Hematopoietic multipotent progenitor cell treated with erythropoietin and hydrocortisone succinate and interleukin-3 and kit ligand, for 17 days (in vitro differentiated cells): Measurements from ENCODE around the gene CD74.

Source experiments
- DNase-seq: peaks from one replicate; pipeline ENCODE4 v3.0.0-alpha.2; 2015; ENCODE audit warnings: low spot score

CD74 gene

DNA sequence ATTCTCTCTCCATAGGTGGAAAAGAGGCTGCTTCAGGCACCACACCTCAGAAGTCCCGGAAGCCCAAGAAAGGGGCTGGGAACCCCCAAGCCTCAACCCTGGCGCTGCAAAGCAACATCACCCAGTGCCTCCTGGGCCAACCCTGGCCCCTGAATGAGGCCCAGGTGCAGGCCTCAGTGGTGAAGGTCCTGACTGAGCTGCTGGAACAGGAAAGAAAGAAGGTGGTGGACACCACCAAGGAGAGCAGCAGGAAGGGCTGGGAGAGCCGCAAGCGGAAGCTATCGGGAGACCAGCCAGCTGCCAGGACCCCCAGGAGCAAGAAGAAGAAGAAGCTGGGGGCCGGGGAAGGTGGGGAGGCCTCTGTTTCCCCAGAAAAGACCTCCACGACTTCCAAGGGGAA, 16.4 kb downstream of the CD74 start:
- DNase-seq = no peak

DNA sequence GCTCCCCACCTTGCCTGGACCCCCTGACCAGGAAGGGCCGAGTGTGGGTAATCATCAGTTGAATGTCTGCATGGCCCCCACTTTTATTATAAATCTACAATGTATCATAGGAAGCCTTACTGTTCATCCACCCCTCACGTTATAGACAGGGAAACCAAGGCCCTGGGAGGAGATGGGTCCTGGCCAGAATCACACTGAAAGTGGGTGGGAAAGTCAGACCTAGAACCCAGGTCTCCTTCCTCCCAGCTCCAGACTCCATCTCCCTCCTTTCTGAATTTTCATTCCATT, 17.1 kb downstream of the CD74 start:
- DNase-seq = no peak

DNA sequence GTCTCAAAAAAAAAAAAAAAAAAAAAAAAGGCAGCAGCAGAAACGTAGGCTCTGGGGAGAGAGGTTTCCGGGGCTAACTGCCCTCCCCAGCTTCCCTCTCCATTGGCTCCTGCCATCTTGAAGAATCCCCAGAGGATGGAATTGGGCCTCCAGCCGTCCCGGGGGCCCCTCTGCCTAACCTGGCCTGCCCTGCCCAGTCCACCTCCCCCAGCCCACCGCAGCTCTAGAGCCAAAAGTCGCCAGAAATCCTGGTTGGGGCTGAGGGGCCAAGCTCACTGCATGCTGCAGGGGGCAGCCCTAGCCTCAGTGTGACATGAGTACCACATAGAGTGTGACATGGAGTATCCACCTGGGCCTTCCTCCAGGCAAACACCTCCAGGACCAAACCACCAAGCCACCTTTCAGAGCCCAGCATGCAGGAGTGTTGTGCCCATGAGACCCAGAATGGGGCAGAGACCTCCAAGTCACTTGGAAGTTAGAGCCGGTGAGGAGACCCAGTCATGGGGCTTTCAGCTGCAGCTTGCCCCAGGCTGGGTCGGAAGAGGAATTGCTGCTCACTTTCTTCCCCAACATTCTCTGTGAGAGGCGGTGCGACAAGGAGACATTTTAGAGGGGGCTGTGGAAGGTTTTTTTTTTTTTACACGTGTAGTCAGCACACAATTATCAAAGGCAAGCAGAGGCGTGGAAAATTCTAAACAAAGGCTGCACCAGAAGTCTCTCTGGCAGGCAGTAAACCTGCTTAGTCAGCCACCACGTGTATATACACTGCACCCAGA, 17.6 kb downstream of the CD74 start:
- DNase-seq = no peak

DNA sequence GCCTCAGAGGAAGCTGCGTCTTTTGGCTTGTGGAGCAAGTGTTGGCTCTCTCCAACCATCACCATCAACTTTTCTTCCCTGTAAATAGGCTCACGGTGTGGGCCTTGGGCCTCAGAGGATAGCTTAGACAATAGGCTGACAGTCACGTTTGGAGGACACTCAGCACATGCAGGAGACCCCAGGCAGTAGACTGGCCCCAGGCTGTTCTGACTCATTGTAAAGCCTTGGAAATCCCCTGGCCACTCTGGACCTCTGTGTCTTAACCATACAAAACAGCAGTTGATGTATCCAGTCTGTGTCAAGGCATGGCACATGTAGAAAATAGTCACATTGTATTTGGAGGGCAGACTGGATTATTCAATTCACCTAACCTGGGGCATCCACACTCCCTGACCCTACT, 18.6 kb downstream of the CD74 start:
- no peak for DNase-seq

DNA sequence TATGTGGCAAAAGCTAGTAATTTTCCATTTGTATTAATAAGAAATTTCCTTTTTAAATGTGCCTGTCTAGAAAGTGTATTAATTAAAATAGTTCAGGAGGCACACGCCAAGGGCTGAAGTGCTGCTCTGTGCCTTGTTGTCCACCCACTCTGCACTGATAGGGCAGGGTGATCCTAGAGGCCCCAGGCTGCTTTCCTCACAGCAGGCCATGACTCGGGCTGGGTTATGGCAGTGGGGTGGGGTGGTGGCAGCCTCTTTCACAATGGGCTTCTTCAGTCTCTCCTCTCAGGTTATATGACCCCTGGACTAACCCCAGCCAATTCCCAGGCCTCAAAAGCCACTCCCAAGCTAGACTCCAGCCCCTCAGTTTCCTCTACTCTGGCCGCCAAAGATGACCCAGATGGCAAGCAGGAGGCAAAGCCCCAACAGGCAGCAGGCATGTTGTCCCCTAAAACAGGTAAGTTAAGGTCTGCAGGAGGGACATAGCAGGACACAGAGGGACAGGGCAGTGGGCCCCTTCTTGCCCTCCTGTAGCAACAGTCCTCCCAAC, 19.5 kb downstream of the CD74 start:
- DNase-seq = no peak

DNA sequence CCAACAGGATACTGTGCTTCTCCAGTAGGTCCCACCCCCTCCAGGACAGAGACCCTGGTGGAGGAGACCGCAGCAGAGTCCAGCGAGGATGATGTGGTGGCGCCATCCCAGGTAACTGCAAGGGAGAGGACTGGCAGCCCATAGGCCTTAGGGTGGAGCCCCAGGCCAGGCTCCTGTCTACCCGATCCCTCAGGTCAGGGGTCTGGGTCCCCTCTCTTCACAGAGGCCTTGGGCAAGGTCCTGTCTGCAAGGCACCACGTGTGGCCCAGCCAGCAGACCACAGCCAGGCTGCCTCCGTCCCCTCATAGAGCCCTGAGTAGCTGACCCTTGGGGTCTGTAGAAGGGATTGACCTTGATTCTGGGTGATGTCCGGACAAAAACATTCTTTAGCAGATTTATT, 20.0 kb downstream of the CD74 start:
- no peak for DNase-seq

DNA sequence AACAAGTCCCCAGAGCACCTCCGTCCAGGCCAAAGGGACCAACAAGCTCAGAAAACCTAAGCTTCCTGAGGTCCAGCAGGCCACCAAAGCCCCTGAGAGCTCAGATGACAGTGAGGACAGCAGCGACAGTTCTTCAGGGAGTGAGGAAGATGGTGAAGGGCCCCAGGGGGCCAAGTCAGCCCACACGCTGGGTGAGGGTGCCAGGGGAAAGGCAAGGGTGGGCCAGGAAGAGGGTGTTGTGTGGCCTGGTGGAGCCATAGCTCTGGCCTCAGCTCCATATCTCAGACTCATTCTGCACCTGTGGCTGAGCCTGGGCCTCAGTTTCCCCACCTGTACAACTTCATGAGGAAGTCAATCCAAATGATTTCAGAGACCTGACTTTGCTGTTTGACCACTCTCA, 20.7 kb downstream of the CD74 start:
- no peak for DNase-seq

DNA sequence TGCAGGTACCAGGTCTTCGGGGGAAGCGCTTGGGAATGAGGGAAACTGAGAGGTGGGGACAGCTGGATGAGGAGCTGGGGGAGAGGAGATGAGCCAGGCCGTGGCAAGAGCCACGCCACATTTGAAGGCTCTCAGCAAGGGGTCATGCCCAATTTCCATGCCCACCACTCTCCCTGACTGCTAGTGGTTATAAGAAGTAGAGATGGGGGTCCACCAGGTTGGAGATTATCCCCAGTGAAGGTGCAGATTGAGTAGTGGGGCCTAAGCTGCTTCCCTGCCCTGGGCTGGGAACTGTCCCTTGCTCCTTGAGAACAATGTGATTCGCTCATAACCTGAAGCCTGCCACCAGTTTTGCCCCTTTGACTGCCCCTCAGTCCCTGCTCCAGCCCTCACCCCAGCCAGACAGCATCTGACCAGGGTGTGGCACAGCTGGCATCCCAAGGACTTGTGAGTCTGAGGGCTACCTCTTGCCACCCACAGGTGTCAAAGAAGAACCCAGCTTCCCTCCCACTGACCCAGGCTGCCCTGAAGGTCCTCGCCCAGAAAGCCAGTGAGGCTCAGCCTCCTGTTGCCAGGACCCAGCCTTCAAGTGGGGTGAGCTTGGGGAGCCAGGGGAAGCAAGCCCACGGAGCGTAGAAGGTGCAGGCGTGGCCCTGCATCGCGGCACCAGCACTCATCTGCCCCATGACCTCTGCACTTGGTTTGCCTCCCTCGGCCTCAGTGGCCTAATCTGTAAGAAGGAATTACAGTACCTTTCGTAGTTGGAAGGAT, 21.5 kb downstream of the CD74 start:
- no peak for DNase-seq

DNA sequence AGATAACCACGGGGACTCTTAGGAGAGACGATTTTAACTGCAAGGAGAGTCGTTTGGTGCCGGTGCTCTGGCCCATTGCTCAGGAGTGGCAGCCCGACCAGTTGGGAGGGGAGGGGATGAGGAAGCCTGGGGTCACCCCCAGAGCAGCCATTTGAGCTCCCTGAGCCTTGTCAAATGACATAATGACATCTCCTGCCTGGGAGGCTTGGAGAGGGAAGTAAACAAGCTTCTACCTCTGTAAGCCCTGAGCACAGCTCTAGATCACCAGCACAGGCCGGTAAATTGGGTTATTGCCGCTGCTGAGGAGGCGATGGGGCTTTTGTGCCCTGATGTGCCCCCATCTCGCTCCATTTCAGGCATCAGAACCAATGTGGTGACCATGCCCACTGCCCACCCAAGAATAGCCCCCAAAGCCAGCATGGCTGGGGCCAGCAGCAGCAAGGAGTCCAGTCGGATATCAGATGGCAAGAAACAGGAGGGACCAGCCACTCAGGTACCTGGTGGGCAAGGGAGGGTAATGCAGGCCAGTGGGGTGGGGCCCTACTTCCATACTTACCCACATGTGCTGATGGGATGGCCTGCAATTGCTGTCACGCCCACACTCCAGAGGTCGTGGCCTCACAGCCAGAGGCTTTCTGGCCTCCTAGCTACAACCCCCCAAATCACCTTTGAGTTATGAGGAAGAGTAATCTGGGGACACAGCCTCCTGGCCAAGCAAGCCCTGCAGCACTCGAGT, 23.0 kb downstream of the CD74 start:
- DNase-seq = no peak

DNA sequence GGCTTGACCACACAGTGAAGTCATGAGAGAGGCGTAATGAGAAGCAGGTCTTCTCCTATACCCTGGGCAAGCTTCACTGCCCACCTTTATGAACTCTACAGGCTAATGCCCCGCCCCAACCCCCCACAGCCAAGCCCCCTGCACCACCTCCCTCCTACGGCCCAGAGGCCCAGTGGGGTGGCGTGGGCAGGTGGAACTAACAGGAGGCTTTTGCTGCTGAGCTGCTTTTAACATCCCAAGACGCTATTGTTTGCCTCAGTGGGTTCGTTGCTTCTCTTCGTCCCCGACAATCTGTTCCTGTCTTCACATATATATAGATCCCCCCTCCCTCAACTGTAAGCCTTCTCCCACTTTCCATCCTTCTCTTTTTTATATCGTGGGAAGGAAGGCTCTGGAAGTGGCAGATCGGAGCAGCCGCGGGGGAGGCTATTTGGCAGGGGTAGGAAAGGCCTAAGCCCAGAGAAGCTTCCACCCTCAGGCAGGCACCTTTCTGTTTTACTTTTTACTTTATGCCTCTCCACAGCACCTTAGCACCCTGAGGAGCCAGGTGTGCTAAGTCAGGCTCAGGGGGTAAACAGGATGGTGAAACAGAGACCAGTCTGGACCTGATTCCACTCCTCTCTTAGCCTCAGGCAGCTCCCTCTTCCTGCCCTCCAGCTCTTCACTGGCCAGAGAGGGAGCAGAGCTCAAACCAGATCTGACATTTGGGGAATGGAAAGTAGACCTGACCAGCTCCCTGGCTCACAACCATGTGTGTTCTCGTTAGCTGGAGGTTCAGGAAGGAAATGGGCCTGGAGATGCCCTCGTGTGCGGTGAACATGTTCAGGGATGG, 26.5 kb downstream of the CD74 start:
- no peak for DNase-seq

DNA sequence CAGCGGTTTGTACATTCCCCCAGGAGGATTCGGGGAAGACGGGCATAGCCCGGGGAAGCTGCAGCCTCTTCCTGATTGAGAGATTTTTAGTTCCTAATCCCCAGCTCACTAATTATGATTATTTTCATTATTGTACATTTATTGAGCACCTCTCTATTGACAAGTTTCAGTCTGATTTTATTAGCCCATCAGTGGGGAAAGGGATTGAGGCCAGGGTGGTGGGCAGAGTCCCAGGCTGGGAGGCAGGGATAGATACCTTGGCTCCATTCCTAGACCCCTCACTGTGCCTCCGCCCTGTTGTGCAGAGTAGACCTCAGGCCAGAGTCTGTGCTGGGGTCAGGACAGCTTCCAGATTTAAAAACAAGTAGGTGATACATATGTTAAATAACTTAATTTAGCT, 28.0 kb downstream of the CD74 start:
- DNase-seq = no peak

DNA sequence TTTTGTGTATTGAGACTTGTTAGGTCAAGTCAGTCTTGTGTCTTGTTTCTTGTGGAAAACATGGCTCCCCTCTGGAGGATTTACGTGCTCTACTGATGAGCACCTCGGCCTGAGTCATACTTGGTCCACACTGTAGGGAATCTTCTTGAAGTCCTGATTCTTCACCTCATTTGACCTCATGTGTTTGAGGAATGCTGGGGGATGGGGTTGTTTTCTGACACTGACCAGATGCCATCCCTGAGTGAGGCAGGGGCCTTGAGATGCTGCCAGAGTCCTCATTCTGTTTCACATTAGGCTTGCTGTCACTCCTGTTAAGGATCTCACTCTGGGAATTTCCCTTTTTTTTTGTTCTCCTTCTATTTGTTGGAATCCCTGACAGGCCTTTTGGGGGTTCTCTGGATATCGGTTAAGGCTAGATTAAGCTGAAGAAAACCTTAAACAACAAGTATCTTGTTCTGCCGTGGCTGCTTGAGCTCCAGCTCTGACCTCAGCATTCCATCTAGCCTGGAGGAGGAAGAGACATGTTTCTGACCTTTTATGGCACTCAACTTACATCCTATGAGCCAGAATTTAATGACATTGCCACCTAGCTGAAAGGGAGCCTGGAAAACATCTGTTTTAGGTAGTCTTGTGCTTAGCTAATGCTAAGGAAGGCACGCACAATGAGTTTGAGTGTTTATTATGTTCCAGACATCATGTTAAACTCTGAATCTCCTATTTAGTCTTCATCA, 34.6 kb downstream of the CD74 start:
- no peak for DNase-seq

DNA sequence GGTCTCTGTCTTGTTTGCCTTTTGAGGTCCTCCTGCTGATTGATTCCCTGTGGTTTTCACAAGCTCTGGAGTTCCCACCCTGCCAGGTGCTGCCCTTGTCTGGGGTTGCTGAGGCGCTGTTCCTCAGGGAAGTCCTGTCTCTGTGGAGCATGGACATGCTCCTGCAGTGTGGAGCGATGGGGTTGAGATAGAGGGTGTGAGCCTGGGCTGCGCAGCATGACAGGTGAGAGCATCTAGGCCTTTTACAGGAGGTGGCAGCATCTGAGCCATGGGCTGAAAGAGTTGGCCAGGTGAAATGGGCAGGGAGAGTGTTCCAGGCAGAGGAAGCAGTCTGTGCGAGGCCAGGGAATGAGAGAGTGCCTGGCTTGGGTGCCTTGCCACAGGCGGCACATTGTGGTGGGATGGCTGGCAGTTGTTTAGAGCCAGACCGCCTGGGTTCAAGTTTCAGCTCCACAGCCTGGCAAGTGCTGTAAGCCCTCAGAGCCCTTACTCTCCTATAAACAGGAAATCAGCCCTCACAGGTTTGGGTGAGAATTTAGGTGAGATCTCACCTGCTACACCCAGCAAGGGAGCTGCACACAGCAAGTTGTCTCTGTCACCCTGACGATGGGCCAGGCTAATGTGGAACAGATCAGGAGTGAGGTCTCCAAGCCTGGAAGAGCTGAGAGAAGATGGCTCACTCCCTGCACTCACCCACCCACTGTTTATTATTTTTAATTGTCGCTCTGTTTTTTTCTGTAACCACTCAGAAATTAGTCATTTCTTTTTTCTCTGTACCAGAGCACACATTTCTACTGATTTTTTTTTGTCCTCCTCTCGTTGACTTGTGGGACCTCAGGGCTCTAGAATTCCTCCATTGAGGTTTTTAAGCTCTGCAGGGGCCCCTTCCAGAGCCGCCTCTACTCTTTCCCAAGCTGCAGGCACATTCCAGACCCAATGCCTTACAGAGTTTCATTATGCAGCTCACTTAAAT, 35.6 kb downstream of the CD74 start:
- DNase-seq = no peak

DNA sequence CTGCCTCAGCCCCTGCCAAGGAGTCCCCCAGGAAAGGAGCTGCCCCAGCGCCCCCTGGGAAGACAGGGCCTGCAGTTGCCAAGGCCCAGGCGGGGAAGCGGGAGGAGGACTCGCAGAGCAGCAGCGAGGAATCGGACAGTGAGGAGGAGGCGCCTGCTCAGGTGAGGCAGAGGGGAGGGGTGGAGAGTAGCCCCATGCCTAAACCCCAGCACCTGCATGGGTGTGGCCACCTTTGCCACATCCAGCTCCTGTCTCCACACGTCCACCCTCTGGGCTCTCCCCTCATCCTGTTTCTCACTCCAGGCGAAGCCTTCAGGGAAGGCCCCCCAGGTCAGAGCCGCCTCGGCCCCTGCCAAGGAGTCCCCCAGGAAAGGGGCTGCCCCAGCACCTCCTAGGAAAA, 38.1 kb downstream of the CD74 start:
- DNase-seq = no peak

DNA sequence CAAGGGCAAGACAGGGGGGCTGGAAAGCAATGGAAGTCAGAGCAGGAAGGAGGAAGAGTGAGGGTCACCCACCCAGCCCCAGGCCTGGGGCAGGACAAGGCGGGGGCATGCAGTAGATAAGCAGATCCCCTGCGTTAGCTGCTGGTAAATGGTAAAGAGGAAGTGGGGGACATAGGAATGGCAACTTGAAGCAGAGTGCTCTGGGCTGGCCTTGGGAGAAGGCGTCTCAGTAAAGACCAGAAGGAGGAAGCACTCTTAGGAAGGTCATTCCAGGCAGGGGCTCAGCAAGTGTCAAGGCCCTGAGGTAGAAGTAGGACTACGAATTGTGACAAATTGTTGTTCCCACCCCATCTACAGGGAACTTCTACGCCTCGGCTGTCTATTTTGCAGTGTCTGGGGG, 40.1 kb downstream of the CD74 start:
- DNase-seq = no peak

DNA sequence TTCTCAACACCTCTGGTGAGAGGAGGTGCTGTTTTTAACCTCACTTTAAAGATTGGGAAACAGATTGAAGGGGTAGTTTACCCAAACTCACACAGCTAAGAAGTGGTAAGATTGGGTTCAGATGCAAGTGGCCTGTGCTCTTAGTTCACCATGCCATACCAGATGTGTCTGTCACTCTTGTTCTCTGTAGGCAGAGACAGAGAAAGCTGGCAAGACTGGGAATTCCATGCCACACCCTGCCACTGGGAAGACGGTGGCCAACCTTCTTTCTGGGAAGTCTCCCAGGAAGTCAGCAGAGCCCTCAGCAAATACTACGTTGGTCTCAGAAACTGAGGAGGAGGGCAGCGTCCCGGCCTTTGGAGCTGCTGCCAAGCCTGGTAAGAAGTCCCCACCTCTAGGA, 44.2 kb downstream of the CD74 start:
- no peak for DNase-seq

DNA sequence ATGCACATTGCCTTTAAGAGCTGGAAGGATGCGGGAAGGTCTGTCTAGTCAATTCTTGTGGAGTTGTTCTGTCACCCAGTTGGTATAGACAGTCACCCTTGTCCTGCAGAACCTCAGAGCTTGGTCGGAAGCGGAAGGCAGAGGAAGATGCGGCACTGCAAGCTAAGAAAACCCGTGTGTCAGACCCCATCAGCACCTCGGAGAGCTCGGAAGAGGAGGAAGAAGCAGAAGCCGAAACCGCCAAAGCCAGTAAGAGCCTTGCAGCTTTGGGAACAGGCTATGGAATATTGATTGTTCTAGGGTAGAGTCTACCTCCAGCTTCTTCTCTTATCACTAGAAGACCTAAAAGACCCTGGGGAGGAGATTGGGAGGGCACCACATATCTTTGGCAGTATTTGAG, 48.7 kb downstream of the CD74 start:
- DNase-seq = no peak

DNA sequence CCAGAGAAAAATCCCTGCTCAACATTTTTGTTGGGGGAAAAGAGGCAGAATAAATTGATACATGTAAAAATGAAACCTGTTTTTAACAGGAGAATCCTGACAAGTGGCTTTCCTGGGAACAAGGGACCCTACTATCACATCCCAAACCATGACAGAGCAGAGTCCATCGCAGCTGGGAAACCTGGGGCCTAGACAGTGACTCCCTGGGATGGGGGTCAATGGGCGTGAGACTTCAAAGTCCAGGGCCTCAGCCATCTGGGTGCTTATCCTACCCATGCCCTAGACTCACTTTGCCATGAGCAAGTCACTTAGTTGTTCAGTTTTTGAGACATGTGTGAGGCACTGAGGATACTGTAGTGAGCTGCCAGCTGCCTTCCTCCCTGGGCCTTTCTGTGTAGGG, 49.5 kb downstream of the CD74 start:
- DNase-seq = no peak

DNA sequence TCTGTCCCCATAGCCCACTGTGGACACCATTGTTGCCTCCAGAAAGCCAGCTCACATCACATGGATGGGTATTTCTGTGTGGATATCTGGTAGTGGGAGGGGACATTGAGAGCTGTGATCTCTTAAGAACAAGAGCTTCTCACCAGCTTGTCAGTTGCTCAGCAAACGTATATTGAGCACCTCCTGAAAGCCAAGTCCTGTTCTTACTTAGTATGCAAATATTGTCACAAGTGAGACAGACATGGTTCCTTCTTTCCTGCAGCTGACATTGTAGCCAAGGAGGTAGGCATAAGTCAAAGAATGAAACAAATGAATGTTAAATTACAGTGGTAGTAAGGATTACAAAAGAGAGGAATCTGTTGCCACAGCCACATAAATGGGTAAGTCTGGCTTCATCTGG, 51.4 kb downstream of the CD74 start:
- no peak for DNase-seq
